Fibroblast of the conjunctiva (primary cell): ENCODE results near the gene RNU5B-1.

ENCODE experiments used
- DNase-seq: peaks from one replicate; pipeline ENCODE4 v3.0.0-alpha.2; 2010; ENCODE audit warnings: low read depth

RNU5B-1 gene

GRCh38 chr15:65328506-65329287, 24.2 kb downstream of the RNU5B-1 start:
- DNase-seq: no peak

GRCh38 chr15:65329288-65329983, 25.0 kb downstream of the RNU5B-1 start:
- no peak for DNase-seq

- DNase-seq: no peak
These were observed 25.7 kb downstream of the RNU5B-1 start for GRCh38 chr15:65329984-65330735.

GRCh38 chr15:65330934-65331645, 26.6 kb downstream of the RNU5B-1 start:
- no peak for DNase-seq

GRCh38 chr15:65331811-65332210, 27.3 kb downstream of the RNU5B-1 start:
- DNase-seq: no peak

- no peak for DNase-seq
These were observed 28.1 kb downstream of the RNU5B-1 start for GRCh38 chr15:65332391-65333147.

GRCh38 chr15:65333148-65333820, 28.8 kb downstream of the RNU5B-1 start:
- DNase-seq: no peak

- DNase-seq: no peak
These were observed 29.4 kb downstream of the RNU5B-1 start for GRCh38 chr15:65333856-65334255.

GRCh38 chr15:65334586-65335231, 30.2 kb downstream of the RNU5B-1 start:
- DNase-seq: no peak

- DNase-seq: no peak
These were observed 31.0 kb downstream of the RNU5B-1 start for GRCh38 chr15:65335278-65336055.

- DNase-seq: no peak
These were observed 32.3 kb downstream of the RNU5B-1 start for GRCh38 chr15:65336493-65337435.

GRCh38 chr15:65337436-65338070, 33.1 kb downstream of the RNU5B-1 start:
- DNase-seq: no peak

GRCh38 chr15:65338366-65338765, 33.9 kb downstream of the RNU5B-1 start:
- DNase-seq: no peak

GRCh38 chr15:65338823-65339222, 34.3 kb downstream of the RNU5B-1 start:
- DNase-seq: no peak

- no peak for DNase-seq
These were observed 34.9 kb downstream of the RNU5B-1 start for GRCh38 chr15:65339416-65339815.

GRCh38 chr15:65339920-65340319, 35.4 kb downstream of the RNU5B-1 start:
- no peak for DNase-seq

- no peak for DNase-seq
These were observed 38.0 kb downstream of the RNU5B-1 start for GRCh38 chr15:65342493-65342892.
